Activated effector memory CD4-positive, alpha-beta T cell treated with anti-CD3 and anti-CD28 coated beads, Interleukin-2, amount 50 U/mL, for 16 hours (primary cell): ENCODE data around the gene RIOK1.
"Not testable (repeated sequence)": the region's sequence is repeated elsewhere in the genome, so short reads cannot be mapped to it uniquely, and the experiment has no call there.

Source experiments
- DNase-seq: peaks from one replicate; pipeline ENCODE4 v3.0.0-alpha.2; 2020

RIOK1 gene

DNA sequence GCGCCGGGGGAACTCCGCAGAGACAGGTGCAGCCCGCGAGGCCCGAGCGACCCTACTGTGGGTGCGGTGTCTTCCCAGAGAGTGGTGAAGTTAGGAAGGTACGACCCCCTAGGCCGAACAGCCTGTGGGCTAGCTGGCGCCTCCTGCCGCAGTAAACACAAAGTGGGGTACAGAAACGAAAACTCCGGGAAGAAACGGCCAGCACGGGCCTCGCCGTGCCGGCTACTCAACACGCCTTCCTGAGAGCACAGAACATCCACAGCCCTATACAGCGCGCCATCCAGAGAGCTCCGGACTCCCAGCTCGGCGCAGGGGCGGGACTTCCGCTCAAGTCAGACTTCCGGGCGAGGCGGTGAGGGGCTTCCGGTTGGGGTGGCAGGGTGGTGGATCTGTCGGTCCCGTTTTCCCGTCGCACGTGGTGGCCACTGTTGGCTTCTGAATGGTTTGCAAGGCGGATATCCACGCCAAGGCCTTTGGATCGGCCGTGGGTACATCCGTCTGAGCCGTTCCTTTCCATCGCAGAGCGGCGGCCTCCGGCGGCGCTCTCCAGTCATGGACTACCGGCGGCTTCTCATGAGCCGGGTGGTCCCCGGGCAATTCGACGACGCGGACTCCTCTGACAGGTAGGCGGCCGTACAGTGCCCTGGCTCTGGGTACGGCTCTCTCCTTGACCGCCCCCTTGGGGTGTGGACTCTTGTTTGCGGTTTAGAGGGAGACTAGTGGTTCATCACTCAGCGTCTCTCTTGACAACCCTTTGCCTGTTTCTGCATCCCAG, at the start of gene RIOK1, which contains the start of gene CAGE1:
RIOK1 (plus strand) TSS at position 358 of the 775 bp plus-strand sequence; CDS start at position 553, 195 bp downstream.
CAGE1 (minus strand) TSS at position 292 of the 775 bp plus-strand sequence. CDS start 2,569 bp downstream, outside the sequence.
- DNase-seq: peak; percentile 98

DNA sequence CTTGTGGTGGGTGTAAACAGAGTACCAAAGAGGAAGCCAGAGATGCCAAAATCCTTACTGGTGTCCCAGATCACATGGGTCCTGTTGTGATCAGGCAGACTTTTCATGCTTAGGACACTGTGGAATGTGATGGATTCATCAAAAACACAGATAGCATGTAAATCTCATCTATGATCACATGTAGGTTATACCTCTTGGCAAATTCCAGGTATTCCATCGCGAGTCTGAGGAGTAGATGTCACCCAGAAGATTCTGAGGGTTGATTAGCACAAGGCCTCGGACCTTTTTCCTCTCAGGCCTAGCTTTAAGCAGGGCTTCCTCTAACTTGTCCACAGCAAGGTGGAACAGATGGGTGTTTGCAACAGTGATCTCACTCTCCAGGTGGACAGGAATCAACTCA, 48.3 kb upstream of the RIOK1 start:
- no peak for DNase-seq

DNA sequence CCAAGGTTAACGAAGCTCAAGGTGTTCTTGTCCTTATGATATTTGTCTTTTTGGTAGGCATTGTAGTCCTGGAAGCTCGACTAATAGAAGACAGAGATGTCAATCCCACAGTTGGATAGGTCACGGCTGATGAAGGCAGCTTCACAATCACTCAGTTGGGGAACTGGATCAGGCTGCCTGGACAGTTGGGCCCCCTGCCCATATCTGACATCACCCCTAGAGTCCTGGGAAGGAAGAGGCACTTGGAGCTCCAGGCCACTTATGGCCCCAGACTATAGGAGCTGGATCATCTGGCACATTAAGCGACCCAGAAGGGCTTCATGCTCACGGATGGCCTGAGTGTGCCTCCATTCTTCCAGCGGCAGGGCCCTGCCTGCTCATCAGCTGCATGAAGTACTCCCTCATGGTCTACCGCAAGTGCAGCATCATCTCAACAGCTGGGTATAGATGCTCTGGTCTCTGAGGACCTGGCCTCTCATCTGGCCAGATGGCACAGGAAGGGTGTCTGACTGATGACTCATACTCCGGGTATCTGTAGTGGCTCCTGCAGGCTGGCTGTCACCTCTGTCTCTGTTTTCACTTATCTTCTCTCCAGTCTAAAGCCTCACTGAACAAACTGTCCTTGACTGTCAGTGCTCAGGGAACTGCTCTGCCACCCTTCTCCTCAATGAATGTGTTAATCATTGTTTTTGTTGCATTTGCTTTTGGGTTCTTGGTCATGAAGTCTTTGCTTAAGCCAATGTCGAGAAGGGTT, 47.4 kb upstream of the RIOK1 start:
- no peak for DNase-seq

DNA sequence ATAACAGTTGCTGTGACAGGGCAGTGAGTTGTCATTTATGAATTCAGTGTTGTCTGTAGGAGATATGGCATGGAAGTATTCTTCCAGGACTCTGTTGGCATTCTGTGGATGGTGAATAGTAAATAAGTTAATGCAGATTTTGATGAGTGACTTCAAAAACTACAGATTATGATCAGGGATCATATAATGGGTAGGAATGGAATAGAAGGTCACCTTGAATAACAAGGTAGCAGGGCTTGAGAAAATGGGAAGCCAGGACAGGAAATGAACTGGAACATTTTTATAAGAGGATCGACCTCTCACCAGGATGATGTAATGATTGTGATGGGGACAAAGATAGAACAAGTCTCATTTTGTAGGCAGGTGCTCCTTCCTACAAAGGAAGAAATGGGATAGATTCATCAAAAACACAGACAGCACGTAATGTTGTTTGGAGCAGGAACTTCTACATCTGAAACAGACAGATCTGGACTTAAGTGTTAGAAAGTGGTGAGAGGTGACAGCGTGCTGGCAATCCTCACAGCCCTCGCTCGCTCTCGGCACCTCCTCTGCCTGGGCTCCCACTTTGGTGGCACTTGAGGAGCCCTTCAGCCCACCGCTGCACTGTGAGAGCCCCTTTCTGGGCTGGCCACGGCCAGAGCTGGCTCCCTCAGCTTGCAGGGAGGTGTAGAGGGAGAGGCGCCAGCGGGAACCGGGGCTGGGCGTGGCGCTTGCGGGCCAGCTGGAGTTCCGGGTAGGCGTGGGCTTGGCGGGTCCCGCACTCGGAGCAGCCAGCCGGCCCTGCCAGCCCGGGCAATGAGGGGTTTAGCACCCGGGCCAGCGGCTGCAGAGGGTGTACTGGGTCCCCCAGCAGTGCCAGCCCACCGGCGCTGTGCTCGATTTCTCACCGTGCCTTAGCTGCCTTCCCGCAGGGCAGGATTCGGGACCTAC, 45.8 kb upstream of the RIOK1 start:
- DNase-seq: no peak

DNA sequence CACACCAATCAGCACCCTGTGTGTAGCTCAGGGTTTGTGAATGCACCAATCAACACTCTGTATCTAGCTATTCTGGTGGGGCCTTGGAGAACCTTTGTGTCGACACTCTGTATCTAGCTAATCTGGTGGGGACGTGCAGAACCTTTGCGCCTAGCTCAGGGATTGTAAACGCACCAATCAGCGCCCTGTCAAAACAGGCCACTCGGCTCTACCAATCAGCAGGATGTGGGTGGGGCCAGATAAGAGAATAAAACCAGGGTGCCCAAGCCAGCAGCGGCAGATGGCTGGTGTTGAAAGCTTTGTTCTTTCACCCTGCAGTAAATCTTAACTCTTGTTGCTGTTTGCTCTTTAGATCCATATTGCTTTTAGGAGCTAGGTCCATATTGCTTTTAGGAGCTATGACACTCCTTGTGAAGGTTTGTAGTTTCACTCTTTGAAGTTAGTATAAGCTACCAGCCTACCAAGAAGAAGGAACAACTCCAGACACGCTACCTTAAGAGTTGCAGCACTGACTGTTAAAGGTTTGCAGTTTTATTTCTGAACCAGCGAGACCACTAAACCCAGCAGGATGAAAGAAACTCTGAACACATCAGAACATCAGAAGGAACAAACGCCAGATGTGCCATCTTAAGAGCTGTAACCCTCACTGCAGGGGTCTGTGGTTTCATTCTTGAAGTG, 44.7 kb upstream of the RIOK1 start:
- not testable (repeated sequence) for DNase-seq

DNA sequence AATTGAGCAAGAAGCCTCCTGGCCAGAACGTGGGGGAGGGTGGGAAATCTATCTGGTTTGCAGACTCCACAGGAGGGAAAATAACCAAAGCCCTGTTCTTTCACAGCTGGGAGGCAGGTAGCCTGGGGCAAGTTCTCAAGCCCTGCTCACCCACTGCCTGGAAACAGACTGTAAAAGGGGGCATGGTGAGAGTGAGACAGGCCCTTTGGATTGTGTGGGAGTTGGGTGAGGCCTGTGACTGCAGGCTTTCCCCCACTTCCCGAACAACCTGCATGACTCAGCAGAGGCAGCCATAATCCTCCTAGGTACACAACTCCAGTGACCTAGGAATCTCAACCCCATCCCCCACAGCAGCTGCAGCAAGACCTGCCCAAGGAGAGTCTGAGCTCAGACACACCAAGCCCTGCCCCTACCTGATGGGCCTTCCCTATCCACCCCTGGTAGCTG, 42.0 kb upstream of the RIOK1 start:
- not testable (repeated sequence) for DNase-seq

DNA sequence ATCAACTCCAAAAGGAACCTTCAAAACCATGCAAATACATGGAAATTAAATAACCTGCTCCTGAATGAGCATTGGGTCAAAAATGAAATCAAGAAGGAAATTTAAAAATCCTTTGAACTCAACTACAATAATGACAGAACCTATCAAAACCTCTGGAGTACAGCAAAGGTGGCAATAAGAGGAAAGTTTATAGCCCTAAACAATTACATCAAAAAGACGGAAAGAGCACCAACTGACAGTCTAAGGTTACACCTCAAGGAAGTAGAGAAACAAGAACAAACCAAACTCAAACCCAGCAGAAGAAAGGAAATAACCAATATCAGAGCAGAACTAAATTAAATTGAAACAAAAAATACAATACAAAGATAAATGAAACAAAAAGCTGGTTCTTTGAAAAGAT, 39.0 kb upstream of the RIOK1 start:
- DNase-seq: not testable (repeated sequence)

DNA sequence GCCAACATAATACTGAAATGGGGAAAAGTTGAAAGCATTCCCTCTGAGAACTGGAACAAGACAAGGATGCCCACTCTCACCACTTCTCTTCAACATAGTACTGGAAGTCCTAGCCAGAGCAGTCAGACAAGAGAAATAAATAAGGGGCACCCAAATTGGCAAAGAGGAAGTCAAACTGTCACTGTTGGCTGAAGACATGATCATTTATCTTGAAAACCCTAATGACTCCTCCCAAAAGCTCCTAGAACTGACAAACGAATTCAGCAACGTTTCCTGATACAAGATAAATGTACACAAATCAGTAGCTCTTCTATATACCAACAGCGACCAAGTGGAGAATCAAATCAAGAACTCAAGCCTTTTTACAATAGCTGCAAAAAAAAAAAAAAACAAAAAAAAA, 37.7 kb upstream of the RIOK1 start:
- not testable (repeated sequence) for DNase-seq

DNA sequence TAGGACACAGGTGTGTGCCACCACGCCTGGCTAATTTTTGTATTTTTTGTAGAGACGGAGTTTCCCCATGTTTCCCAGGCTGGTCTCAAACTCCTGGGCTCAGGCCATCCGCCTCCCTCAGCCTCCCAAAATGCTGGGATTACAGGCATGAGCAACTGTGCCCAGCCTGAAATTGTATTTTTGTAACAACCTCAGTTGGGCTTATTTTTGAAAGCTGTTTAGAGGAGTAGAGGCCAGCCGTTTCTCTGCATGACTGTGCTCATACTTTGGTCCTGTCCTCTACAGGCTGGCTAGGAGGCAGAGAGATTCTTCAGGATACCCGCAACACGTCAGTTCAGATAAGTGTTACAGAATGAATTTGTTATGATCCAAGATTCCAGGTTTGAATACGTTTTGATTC, 22.2 kb upstream of the RIOK1 start:
- no peak for DNase-seq

DNA sequence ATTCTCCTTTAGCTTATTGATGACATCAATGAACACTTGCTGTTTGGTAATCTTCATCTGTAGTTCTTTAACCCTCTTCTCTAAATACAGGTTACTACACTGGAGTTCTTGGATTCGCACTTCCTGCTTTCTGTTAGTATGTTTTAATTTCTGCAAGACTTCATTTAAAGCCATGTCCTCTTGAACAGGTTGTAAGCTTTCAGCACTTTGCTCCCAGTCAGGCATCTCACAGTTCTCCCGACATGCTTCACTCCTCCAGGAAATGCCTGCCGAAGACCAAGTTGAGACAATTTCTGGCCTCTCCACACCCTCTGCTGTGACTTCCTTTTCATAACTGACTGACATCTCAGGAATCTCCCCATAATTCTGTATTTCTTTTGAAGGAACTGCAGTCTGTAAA, 15.9 kb upstream of the RIOK1 start:
- no peak for DNase-seq

DNA sequence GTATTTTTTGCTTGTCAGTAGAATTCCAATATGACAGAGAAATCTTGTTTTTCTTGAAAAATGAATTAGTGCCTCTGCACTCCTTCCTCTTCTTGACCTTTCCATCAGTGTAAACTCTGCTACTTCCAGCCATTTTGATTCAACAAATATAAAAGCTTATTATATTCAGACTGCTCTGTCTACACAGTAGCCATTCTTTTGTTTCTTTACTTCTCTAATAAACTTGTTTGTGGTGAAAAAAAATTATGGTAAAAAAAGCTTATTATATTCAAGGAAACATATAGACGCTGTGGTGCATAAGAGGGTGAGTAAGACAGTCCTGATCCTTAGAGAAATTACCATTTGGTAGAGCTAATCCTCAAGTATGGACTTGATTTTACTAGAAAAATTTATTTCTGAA, 11.6 kb upstream of the RIOK1 start:
- DNase-seq: no peak

DNA sequence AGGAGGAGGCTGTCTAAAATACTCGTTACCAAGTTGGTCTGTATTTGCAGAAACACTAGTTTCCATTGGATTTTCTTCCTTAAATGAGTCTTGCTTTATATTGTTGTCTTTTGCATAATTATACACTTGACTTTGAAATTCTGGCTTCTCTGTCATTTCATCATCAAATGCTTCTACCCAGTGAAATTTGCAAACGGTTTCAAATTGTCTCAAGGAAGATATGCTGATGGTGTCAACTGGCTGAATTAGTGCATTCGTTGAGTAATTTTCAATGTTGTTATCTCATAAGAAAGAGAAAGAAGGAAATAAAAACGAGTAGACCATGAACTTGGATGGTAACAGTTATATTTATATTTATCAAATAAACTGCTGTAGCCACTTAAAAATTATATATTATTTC, 10.9 kb upstream of the RIOK1 start:
- no peak for DNase-seq

DNA sequence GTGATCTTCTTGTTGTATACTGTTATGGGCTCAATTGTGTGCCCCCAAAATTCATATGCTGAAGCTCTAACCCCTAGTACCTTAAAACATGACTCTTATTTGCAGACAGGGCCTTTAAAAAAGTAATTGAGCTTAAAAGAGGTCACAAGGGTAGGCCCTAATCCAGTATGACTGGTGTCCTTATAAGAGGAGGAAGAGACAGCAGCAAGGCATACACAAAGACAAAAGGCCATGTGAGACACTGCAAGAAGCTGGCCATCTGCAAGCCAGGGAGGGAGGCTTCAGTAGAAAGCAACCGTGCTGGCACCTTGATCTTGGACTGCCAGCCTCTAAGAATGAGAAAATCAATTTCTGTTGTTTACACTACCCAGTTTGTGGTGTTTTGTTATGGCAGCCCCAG, 8.5 kb upstream of the RIOK1 start:
- DNase-seq: no peak

DNA sequence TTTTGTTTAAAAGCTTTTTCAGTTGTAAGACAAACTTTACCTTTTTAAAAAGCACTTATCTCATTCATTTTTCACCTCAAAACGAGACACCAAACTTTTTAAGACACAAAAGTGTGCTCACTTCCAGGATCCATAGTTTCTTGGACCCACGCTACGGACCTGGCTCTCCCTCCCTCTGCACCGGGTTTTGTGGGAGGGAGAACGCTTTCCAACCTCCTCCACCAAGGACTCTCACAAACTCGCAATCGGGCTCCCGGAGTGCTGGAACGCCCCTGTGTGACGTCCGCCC, 502 bp upstream of the RIOK1 start:
- DNase-seq: no peak

DNA sequence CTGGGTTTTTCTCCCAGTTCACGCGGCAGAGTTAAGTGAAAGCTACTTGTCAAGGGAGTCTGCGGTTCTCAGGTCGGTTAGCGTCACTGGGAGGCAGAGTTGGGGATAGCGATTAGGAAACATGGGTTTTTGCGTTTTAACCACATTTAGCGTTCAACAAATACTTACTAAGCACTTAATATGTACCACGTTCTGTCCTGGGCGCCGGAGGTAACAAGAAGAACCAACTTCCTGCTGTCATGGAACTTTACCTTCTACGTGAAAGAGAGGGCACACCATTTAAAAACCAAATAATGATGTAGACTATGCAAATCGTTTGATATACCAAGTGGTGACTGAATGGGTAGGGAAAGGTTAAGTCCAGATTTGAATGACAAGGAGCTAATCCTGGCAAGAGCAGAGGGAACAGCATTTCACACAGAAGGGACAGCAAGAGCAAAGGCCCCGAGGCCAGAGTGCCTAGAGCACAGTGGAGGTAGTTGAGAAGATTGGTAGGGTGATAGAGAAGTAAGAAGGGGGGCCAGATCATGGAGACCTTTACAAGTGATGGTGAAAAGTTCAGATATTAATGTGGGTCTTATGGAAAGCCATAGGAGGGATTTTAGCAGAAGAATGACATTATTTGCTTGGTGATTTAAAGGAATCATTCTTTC, 744 bp downstream of the RIOK1 start:
- DNase-seq: no peak

DNA sequence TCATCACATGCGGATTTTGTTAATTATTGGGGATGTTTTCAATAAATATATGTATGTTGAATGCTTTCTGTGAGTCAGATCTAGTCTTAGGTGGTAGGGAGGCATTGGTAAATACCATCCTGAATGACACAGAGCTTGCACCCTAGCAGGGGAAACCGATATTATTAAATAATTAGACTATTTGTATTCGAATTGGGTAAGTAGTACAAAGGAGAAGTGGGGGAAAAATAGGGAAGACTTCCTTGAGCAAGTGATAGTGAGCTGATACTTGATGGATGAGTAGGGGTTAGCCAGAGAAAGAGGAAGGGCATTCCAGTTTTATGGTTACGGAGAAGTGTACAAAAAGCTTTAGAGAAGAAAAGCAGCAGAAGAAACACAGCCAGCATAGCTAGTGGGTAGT, 1.5 kb downstream of the RIOK1 start:
- no peak for DNase-seq

DNA sequence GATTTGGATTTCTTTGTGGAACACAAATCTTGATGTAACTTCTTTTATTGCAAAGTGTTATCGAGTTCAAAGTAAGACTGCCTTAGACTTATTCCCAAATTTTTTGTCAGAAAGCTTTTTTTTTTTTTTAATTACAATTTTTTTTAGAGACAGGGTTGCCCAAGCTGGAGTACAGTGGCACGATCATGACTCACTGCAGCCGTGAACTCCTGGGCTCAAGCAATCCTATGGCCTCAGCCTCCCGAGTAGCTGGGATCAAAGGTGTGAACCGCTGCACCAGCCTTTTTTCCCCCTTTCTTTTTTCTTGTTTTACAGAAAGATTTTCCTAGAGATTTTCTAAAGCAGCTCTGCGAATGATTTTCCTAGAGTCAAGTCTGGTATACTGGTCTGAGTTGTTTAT, 2.8 kb downstream of the RIOK1 start:
- no peak for DNase-seq

DNA sequence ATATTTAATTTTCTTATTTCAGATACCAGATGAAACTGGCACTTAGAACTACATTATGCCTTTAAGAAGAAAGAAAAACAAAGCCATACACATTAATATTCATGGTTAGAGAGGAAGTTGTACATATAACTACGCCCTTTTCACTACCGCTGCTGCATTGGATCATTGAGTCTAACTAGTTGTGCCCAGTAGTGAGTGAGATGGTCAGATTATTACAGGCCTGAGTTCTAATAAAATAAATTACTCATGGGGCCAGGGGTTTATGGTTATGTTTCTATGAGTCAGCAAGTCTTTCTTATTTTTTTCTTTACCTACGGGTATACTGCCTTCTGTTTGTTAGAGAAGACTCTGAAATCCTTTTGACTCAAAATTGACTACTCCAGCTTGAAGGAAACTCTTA, 11.5 kb downstream of the RIOK1 start:
- DNase-seq: no peak

DNA sequence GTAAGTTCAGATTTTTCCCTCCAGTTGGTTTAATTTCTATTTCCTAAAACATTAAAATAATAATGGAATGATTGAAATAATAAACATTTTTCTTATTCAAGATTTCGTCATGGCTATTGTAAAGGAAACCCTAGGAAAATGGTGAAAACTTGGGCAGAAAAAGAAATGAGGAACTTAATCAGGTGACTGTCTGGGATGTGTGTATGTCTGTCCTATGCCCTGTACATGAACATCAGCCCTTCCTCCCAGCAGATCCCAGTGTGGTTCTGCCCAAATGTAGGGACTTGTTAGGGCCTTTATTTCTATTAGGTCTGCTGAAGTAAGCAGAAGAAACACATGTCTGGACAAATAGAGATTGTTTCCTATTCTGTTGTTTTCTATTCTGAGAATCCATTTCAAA, 13.1 kb downstream of the RIOK1 start:
- DNase-seq: no peak

DNA sequence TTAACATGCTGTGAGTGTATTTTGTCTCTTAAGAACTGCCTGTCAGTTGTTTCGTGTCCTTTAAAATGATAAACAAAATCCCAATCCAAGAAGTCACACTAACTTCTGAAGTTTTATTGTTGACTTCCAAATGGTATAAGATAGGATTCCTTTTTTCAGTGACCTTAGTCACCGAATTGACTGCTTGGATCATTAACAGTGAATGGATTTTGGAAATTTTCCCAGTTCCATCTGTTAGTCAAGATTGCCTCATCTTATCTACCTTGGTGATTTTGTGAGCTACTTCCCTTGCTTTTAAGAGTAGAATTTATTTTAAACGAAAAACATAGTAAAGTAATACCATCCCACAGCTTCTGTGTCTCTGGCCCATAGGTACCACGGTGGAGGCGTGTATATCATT, 14.9 kb downstream of the RIOK1 start:
- no peak for DNase-seq

DNA sequence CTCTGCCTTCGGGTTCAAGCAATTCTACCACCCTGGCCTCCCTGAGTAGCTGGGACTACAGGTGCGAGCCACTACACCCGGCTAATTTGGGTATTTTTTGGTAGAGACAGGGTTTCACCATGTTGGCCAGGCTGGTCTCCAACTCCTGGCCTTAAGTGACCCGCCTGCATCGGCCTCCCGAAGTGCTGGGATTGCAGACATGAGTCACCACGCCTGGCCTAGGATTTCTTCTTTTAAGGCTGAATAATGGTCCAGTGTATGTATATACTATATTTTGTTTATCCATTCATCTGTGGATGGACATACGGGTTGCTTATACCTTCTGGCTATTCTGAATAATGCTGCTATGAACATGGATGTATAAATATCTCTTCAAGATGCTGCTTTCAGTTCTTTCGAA, 17.1 kb downstream of the RIOK1 start:
- DNase-seq: no peak

DNA sequence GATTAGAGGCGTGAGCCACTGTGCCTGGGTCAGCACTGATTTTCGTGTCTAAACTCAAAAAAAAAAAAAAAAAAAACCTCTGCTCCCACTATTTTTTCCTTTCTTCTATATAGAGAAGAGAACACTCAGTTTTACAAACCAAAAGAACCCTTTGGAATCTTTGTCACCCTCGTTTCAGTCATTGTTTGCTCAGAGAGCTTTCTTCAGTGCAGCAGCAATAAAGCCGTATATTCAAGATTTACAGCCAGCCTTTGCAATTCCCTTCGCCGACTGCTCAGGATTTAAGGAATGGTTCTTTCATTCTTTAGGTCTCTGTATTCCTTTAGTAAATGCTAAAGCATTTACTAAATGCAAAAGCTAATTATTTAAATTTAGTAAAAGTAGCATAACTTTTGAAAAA, 20.1 kb downstream of the RIOK1 start:
- no peak for DNase-seq
